CD1c-positive myeloid dendritic cell (primary cell): ENCODE data around the gene RPL26.
"Not testable (repeated sequence)": the region's sequence is repeated elsewhere in the genome, so short reads cannot be mapped to it uniquely, and the experiment has no call there.

Experiments used
- DNase-seq: peaks from one replicate; pipeline ENCODE4 v3.0.0-alpha.2; 2016; ENCODE audit errors: extremely low spot score

RPL26 gene

GRCh38 chr17:8394497-8394896 is 11.5 kb upstream of the RPL26 start:
- not testable (repeated sequence) for DNase-seq

- DNase-seq = no peak
Measured at GRCh38 chr17:8393470-8394231, 10.7 kb upstream of the RPL26 start.

- DNase-seq = no peak
Measured at GRCh38 chr17:8392674-8393469, 9.9 kb upstream of the RPL26 start.

- DNase-seq = no peak
Measured at GRCh38 chr17:8392274-8392673, 9.3 kb upstream of the RPL26 start.

- DNase-seq = no peak
Measured at GRCh38 chr17:8391711-8392110, 8.7 kb upstream of the RPL26 start.

- DNase-seq = no peak
Measured at GRCh38 chr17:8387914-8388651, 5.1 kb upstream of the RPL26 start.

- DNase-seq = no peak
Measured at GRCh38 chr17:8386841-8387240, 3.8 kb upstream of the RPL26 start.

GRCh38 chr17:8384801-8385378 is 1.9 kb upstream of the RPL26 start:
- no peak for DNase-seq

GRCh38 chr17:8382880-8383142 is 182 bp downstream of the RPL26 start:
- no peak for DNase-seq

GRCh38 chr17:8382052-8382879 is 727 bp downstream of the RPL26 start:
- DNase-seq = peak; percentile 10

GRCh38 chr17:8380049-8380448 is 2.9 kb downstream of the RPL26 start:
- no peak for DNase-seq

GRCh38 chr17:8378117-8378516 is 4.9 kb downstream of the RPL26 start:
- not testable (repeated sequence) for DNase-seq

- no peak for DNase-seq
Measured at GRCh38 chr17:8377422-8377821, 5.6 kb downstream of the RPL26 start.

- peak; percentile 90 for DNase-seq
Measured at GRCh38 chr17:8376271-8377067, 6.5 kb downstream of the RPL26 start, which contains the start of gene KRABD2. Gene KRABD2 (minus strand): TSS chr17:8376704.

- DNase-seq = no peak
Measured at GRCh38 chr17:8375738-8376259, 7.2 kb downstream of the RPL26 start.

GRCh38 chr17:8373856-8374255 is 9.1 kb downstream of the RPL26 start:
- not testable (repeated sequence) for DNase-seq

- no peak for DNase-seq
Measured at GRCh38 chr17:8372422-8372821, 10.6 kb downstream of the RPL26 start.

GRCh38 chr17:8371786-8372185 is 11.2 kb downstream of the RPL26 start:
- no peak for DNase-seq

- peak; percentile 68 for DNase-seq
Measured at GRCh38 chr17:8369944-8370343, 13.0 kb downstream of the RPL26 start.

- DNase-seq = no peak
Measured at GRCh38 chr17:8368193-8368592, 14.8 kb downstream of the RPL26 start.
